Measurements from ENCODE around the gene CCNE1.

The CCNE1 gene

DNA sequence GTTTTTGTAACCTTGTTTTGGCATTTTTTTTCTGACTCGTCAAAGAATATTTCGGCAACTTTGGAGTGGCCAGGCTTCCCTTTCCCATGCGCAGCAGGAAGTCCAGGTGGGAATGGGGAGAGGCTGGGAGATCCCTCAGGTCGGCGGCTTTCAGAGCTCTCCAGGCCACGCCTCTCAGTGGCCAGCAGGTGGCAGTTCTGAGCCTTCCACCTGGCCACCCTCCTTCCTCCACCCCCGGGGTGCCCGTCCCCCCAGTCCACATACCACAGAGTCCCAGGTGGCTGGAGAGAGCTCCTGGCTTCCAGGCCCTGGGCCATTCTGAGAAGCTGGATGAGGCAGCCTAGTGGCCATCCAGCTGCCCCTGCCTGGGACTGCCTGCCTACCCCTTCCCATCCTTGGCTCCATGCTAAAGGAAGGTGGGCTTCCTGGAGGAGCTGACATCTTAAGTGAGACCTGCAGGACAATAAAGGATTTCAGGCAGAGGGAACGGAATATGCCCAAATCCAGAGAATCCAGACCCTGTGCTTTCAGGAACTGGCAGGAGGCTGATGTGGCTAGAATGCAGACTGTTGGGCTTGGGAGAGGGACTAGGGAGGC lies 46.3 kb downstream of the CCNE1 start (continued):
- TF ChIP-seq ZSCAN30 (tag by site-specific recombination; IDR thresholded peaks at IDR 0.05) (peak; percentile 62; the same call in 1 of the 2 replicates), IKZF3 (tag by site-specific recombination; IDR thresholded peaks at IDR 0.05) (peak; percentile 80), GLIS2 (tag by site-specific recombination; IDR thresholded peaks at IDR 0.05) (peak; percentile 72), ZNF555 (tag by site-specific recombination; conservative IDR thresholded peaks at IDR 0.05) (no peak), ZNF148 (tag by site-specific recombination; IDR thresholded peaks at IDR 0.05; ENCODE audit: borderline replicate concordance) (no peak), ZNF585B (tag by site-specific recombination; IDR thresholded peaks at IDR 0.05) (no peak), ZNF423 (tag by site-specific recombination; IDR thresholded peaks at IDR 0.05) (peak; percentile 75; the same call in 1 of the 2 replicates), ZNF169 (tag by site-specific recombination; IDR thresholded peaks at IDR 0.05) (no peak), ZIC2 (tag by site-specific recombination; IDR thresholded peaks at IDR 0.05) (peak; percentile 44; the same call in 1 of the 2 replicates), ZEB2 (tag by site-specific recombination; IDR thresholded peaks at IDR 0.05) (peak; percentile 47; the same call in 1 of the 2 replicates), ZFP37 (tag by site-specific recombination; IDR thresholded peaks at IDR 0.05) (no peak), ZNF2 (tag by site-specific recombination; IDR thresholded peaks at IDR 0.05) (peak; percentile 85; the same call in 1 of the 2 replicates)
- TF ChIP-seq, protein P1, sequence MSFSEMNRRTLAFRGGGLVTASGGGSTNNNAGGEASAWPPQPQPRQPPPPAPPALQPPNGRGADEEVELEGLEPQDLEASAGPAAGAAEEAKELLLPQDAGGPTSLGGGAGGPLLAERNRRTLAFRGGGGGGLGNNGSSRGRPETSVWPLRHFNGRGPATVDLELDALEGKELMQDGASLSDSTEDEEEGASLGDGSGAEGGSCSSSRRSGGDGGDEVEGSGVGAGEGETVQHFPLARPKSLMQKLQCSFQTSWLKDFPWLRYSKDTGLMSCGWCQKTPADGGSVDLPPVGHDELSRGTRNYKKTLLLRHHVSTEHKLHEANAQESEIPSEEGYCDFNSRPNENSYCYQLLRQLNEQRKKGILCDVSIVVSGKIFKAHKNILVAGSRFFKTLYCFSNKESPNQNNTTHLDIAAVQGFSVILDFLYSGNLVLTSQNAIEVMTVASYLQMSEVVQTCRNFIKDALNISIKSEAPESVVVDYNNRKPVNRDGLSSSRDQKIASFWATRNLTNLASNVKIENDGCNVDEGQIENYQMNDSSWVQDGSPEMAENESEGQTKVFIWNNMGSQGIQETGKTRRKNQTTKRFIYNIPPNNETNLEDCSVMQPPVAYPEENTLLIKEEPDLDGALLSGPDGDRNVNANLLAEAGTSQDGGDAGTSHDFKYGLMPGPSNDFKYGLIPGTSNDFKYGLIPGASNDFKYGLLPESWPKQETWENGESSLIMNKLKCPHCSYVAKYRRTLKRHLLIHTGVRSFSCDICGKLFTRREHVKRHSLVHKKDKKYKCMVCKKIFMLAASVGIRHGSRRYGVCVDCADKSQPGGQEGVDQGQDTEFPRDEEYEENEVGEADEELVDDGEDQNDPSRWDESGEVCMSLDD (tag by site-specific recombination; IDR thresholded peaks at IDR 0.05) = peak; percentile 88

DNA sequence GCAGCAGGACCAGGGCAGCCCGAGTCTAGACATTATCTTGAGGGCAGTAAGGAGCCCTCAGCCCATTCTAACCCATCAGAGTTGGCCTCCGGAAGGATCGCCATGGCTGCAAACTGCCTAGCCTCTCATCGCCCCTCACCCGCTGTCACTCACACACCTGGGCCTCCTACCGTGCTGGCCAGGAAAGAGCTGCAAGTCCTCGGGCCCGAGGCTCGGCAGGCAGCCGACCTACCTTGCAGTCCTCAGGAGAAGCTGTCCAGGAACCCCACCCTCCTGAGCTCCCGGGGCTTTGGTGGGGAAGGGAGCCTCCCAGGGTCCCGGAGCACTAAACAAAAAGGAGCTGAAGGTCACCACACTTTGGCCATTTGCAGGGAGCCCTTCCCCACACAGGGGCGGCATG lies 46.8 kb downstream of the CCNE1 start:
- POLR2A ChIA-PET = interaction anchor here (0.6 to 2.3 kb wide), 2 partner anchors 14 to 33 kb away, joined by 3 to 12 read pairs; no protein-coding TSS in a partner anchor
- Histone ChIP-seq H3K36me3 (ENCODE audit: control insufficient read depth in 2 of 2, insufficient read depth in 1 of 2, low read length in 2 of 2) (no peaks in the 10 kb centered on the region), H3K4me1 (ENCODE audit: control insufficient read depth, insufficient read depth, low read length) (peaks cover 10% of the 10 kb centered on the region), H3K9me3 (ENCODE audit: control insufficient read depth, insufficient read depth, low read depth, low read length) (no peaks in the 10 kb centered on the region), H3K4me3 (ENCODE audit: low read depth, low read length) (no peak overlapping the region), H3K27ac (ENCODE audit: extremely low read depth, low read depth, low read length) (no peak overlapping the region)
- TF ChIP-seq TCF7L2 (IDR thresholded peaks at IDR 0.05; ENCODE audit: borderline replicate concordance, low read depth, low read length) = no peak
- TF ChIP-seq ZNF521 (tag by site-specific recombination; IDR thresholded peaks at IDR 0.05) = 0 out of 2 replicates have a peak, but pooled peaks have one; percentile 32
- CTCF ChIA-PET = interaction anchor here (0.6 to 5.9 kb wide), 51 partner anchors 10 to 1112 kb away, joined by 3 to 177 read pairs (median 4); no protein-coding TSS in a partner anchor

DNA sequence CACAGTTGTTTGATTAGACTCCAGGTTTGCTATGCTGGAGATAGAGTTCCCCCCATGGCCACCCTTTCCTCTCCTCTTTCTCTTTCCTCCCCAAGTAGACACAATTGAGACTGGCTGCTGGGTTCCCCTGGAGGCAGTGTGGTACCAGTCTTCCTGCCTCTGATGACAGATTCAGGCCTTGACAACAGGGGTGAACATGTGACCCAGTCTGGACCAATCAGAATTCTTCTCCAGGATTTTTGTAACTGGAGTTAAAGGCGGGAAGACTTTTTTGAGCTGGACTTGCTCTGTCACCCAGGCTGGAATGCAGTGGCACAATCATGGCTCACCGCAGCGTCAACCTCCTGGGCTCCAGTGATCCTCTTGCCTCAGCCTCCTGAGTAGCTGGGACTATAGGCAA lies 48.7 kb downstream of the CCNE1 start:
- no peaks in the 10 kb centered on the region for H3K36me3 ChIP-seq (ENCODE audit: control insufficient read depth in 2 of 2, insufficient read depth in 1 of 2, low read length in 2 of 2)
- no peaks in the 10 kb centered on the region for H3K9me3 ChIP-seq (ENCODE audit: control insufficient read depth, insufficient read depth, low read depth, low read length)
- TF ChIP-seq GLIS1 (tag by site-specific recombination; IDR thresholded peaks at IDR 0.05) (0 out of 2 replicates have a peak, but pooled peaks have one; percentile 8), ZNF571 (tag by site-specific recombination; IDR thresholded peaks at IDR 0.05) (no peak), PRDM10 (tag by site-specific recombination; IDR thresholded peaks at IDR 0.05) (peak; percentile 13; the same call in 1 of the 2 replicates)
- TF ChIP-seq, protein P2, sequence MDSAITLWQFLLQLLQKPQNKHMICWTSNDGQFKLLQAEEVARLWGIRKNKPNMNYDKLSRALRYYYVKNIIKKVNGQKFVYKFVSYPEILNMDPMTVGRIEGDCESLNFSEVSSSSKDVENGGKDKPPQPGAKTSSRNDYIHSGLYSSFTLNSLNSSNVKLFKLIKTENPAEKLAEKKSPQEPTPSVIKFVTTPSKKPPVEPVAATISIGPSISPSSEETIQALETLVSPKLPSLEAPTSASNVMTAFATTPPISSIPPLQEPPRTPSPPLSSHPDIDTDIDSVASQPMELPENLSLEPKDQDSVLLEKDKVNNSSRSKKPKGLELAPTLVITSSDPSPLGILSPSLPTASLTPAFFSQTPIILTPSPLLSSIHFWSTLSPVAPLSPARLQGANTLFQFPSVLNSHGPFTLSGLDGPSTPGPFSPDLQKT (IDR thresholded peaks at IDR 0.05; ENCODE audit: borderline replicate concordance, low read depth, low read length) = no peak
- no peak overlapping the region for H3K4me3 ChIP-seq (ENCODE audit: low read depth, low read length)
- no peak overlapping the region for H3K27ac ChIP-seq (ENCODE audit: extremely low read depth, low read depth, low read length)
- CTCF ChIA-PET = interaction anchor here (0.6 to 1.4 kb wide), 6 partner anchors 10 to 633 kb away, joined by 3 to 18 read pairs (median 3); no protein-coding TSS in a partner anchor
- H3K4me1 ChIP-seq (ENCODE audit: control insufficient read depth, insufficient read depth, low read length) = peaks cover 4% of the 10 kb centered on the region
- POLR2A ChIA-PET = interaction anchor here (0.5 to 0.6 kb wide), 2 partner anchors 16 to 45 kb away, joined by 5 read pairs; no protein-coding TSS in a partner anchor

All from HEK293 (cell line).